Adrenal gland (tissue), 12 donors: ENCODE results near the gene HEATR5B. TPM values are rescaled to one million over a fixed set of nuclear protein-coding genes. Genes with fewer than 3 reads are reported as not detected.
"Not testable (repeated sequence)": the region's sequence is repeated elsewhere in the genome, so short reads cannot be mapped to it uniquely, and the experiment has no call there.

Experiments used
- DNase-seq, 7 donors: peaks; one replicate each; pipeline ENCODE4 v3.0.0-alpha.2; 2019 to 2020
- H3K27ac ChIP-seq, 5 donors: fragments of 200-600 bp; sonication (generic) in 4 of 5; 1 replicate in 3 of 5; 2 replicates in 2 of 5; pipeline versions ENCODE4 v1.5.1 to v1.8.0; 2016 to 2020; ENCODE audit warnings: mild to moderate bottlenecking in 1 of 5
- H3K27me3 ChIP-seq: fragments of 200-600 bp; 2 replicates; pipeline ENCODE4 v1.8.0; 2021
- H3K36me3 ChIP-seq, 2 donors: fragments of 200-600 bp; replicated peaks in 1 of 2; 1 replicate in 1 of 2; 2 replicates in 1 of 2; pipeline versions ENCODE4 v1.5.1 to v1.8.0; 2018 to 2022
- H3K4me1 ChIP-seq, 2 donors: fragments of 200-600 bp; replicated peaks in 1 of 2; 1 replicate in 1 of 2; 2 replicates in 1 of 2; pipeline versions ENCODE4 v1.5.1 to v1.8.0; 2018 to 2021
- H3K4me3 ChIP-seq, 4 donors: fragments of 200-600 bp; sonication (generic) in 3 of 4; one replicate each; pipeline ENCODE4 v1.5.1; 2016 to 2018
- H3K9me3 ChIP-seq, 3 donors: fragments of 200-600 bp; sonication (generic) in 1 of 3; replicated peaks in 1 of 3; 1 replicate in 2 of 3; 2 replicates in 1 of 3; pipeline versions ENCODE4 v1.5.1 to v1.8.0; 2016 to 2021
- CTCF ChIP-seq, 6 experiments: fragments of 450-650 bp in 4 of 6; fragments of 200-600 bp in 2 of 6; sonication (generic) in 1 of 6; IDR thresholded peaks; 1 replicate in 5 of 6; 2 replicates in 1 of 6; pipeline versions ENCODE4 v1.5.1 to v1.8.0; 2016 to 2021; ENCODE audit warnings: antibody characterized with exemption in 6 of 6, mild to moderate bottlenecking in 2 of 6, moderate library complexity in 1 of 6
- POLR2A ChIP-seq, 2 donors: fragments of 450-650 bp; IDR thresholded peaks; one replicate each; pipeline ENCODE4 v1.6.1; 2017; ENCODE audit warnings: antibody characterized with exemption in 2 of 2, mild to moderate bottlenecking in 2 of 2, moderate library complexity in 1 of 2
- WGBS, 4 donors: extraction: QIAGEN DNeasy Blood & Tissue Kit in 2 of 4; methylation state at CpG; one replicate each; pipeline versions ENCODE4 v1.1.5 to v1.1.7; 2013 to 2017; 5-methylcytosine and 5-hydroxymethylcytosine counted together
- intact Hi-C, 2 donors: fragments of 100-400 bp; cut with DNase I; formaldehyde crosslinking; loops; one replicate each; pipeline versions ENCODE4 v1.14.1 to v1.15.0; 2022 to 2023
- polyA plus RNA-seq, 3 donors: library from polyadenylated mRNA; stranded (reverse); fragments of 200-250 nt in 2 of 3; fragments of 350-450 nt in 1 of 3; fragmentation: Illumina TruSeq in 1 of 3; extraction: RNeasy Lipid Tissue Mini Kit (QIAGEN cat#74804) in 1 of 3; gene quantifications; one replicate each; pipeline ENCODE4 v1.2.3, GENCODE V29; 2013 to 2014
- total RNA-seq, 9 donors: library from RNA; depleted of rRNA in 4 of 9; stranded (reverse); fragments of >200 nt in 4 of 9; fragments of 120-200 nt in 1 of 9; fragmentation: NEBNext Ultra II Directional in 1 of 9; extraction: Animal tissue kit (Norgen Biotek cat#: 25700) in 1 of 9; gene quantifications; one replicate each; pipeline versions ENCODE4 v1.1.0 to v1.2.4, GENCODE V29; 2013 to 2023
- donor health status: healthy with polysubstance abuse.
- donor health status: Bipolar disorder and iron deficiency.
- donor health status: DM: yes; HTN: yes; CAD: no.
- donor health status: DM: no; HTN: no; CAD: no.
- donor health status: DM: no; HTN: no; CAD: no.
- donor health status: DM: yes; HTN: yes; CAD: no.

HEATR5B gene
- total and polyA plus RNA-seq, 12 donors, result 7.4 to 34.3 (median 20.4) TPM

GRCh38 chr2:36993841-36994620 lies 90.1 kb downstream of the HEATR5B start:
- no peak for DNase-seq
- H3K27me3 ChIP-seq, result no peaks in the 10 kb centered on the region
- peaks cover 0 to 10% of the 10 kb centered on the region in 2 donors for H3K36me3 ChIP-seq

GRCh38 chr2:36988008-36988407 lies 96.2 kb downstream of the HEATR5B start:
- no peak for DNase-seq
- no peaks in the 10 kb centered on the region for H3K9me3 ChIP-seq
- no peaks in the 10 kb centered on the region for H3K4me1 ChIP-seq
- no peak for TF ChIP-seq POLR2A (IDR thresholded peaks at IDR 0.05)
- WGBS, 4 donors, result 89 to 98% (median 95%) methylated on average over 6 of the region's 6 CpGs
- peaks cover 0 to 5% of the 10 kb centered on the region in 2 donors for H3K36me3 ChIP-seq
- H3K27me3 ChIP-seq, result no peaks in the 10 kb centered on the region
- intact Hi-C loops, result no loop called here
- H3K4me3 ChIP-seq, result no peak overlapping the region
- no peak overlapping the region for H3K27ac ChIP-seq

More at GRCh38 chr2:36993841-36994620, 90.1 kb downstream of the HEATR5B start:
- TF ChIP-seq POLR2A (IDR thresholded peaks at IDR 0.05), result no peak
- TF ChIP-seq CTCF (IDR thresholded peaks at IDR 0.05), result no peak
- H3K9me3 ChIP-seq, result no peaks in the 10 kb centered on the region
- H3K4me1 ChIP-seq, result no peaks in the 10 kb centered on the region
- H3K27ac ChIP-seq, result no peak overlapping the region
- intact Hi-C loops, result loop anchor here in 1 of 2 donors (10.0 kb wide), 1 partner anchor 209 kb away; no protein-coding TSS in a partner anchor
- no peak overlapping the region for H3K4me3 ChIP-seq
- 87 to 90% (median 88%) methylated on average over 6 of the region's 6 CpGs for WGBS, 4 donors

- H3K36me3 ChIP-seq, result peaks cover 0 to 12% of the 10 kb centered on the region in 2 donors
- WGBS, 4 donors, result 75 to 88% (median 83%) methylated on average over 3 of the region's 3 CpGs
- no peak for DNase-seq
Observed at GRCh38 chr2:36982467-36982866, 101.7 kb downstream of the HEATR5B start.

GRCh38 chr2:36981911-36982310 lies 102.3 kb downstream of the HEATR5B start:
- Histone ChIP-seq H3K4me1 (no peaks in the 10 kb centered on the region), H3K27me3 (no peaks in the 10 kb centered on the region), H3K36me3 (peaks cover 0 to 12% of the 10 kb centered on the region in 2 donors), H3K4me3 (no peak overlapping the region), H3K27ac (no peak overlapping the region), H3K9me3 (no peaks in the 10 kb centered on the region)
- no peak for DNase-seq
- intact Hi-C loops, result no loop called here
- no peak for TF ChIP-seq POLR2A (IDR thresholded peaks at IDR 0.05)
- no peak for TF ChIP-seq CTCF (IDR thresholded peaks at IDR 0.05)
- 94 to 97% (median 96%) methylated on average over 2 of the region's 2 CpGs for WGBS, 4 donors

More at GRCh38 chr2:36982467-36982866, 101.7 kb downstream of the HEATR5B start:
- intact Hi-C loops, result no loop called here
- H3K4me3 ChIP-seq, result no peak overlapping the region
- no peak overlapping the region for H3K27ac ChIP-seq
- H3K4me1 ChIP-seq, result no peaks in the 10 kb centered on the region
- TF ChIP-seq POLR2A (IDR thresholded peaks at IDR 0.05) (no peak), CTCF (IDR thresholded peaks at IDR 0.05) (no peak)
- no peaks in the 10 kb centered on the region for H3K27me3 ChIP-seq
- no peaks in the 10 kb centered on the region for H3K9me3 ChIP-seq

GRCh38 chr2:36979007-36979406 lies 105.2 kb downstream of the HEATR5B start:
- H3K27me3 ChIP-seq, H3K9me3 ChIP-seq, H3K27ac ChIP-seq, H3K4me3 ChIP-seq, intact Hi-C loops, DNase-seq, H3K4me1 ChIP-seq: not testable (repeated sequence)
- WGBS, 4 donors, result 92 to 98% (median 97%) methylated on average over 3 of the region's 3 CpGs
- H3K36me3 ChIP-seq, result peaks cover 0 to 12% of the 10 kb centered on the region in 2 donors
